AG09309 (cell line): ENCODE measurements around the gene CPNE5.

Experiments used
- DNase-seq: peaks from one replicate; pipeline ENCODE4 v3.0.0-alpha.2; 2010; ENCODE audit warnings: low read depth
- H3K4me3 ChIP-seq: 2 replicates; pipeline ENCODE4 v1.5.1; 2011; ENCODE audit warnings: mild to moderate bottlenecking, low read depth, low read length, moderate library complexity; ENCODE audit not compliant: control insufficient read depth
- CTCF ChIP-seq: IDR thresholded peaks from 2 replicates; pipeline ENCODE4 v1.5.1; 2011; ENCODE audit warnings: mild to moderate bottlenecking, low read depth, low read length, inconsistent platforms; ENCODE audit not compliant: insufficient read depth, control insufficient read depth; ENCODE audit errors: missing control alignments

The CPNE5 gene

DNA sequence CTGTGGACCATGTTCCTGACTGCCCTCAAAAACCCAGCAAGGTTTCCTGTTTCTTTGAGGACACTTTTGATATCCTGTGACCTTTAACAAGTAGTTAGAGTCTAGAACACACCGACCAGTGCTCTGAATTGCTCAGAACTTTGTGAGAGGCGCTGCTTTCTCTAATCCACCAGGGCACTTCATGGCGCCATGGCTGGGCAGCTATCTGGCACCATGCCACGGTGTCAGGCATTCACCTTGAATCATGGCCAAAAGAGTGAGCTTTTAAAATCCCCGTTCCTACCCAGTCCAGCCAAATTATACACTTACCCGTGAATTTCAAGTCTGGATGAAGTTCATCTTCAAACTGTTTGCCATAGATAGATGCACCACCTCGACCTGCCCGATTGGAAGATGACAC lies 17.0 kb upstream of the CPNE5 start:
- no peak for DNase-seq
- TF ChIP-seq CTCF = no peak
- no peak overlapping the region for H3K4me3 ChIP-seq

DNA sequence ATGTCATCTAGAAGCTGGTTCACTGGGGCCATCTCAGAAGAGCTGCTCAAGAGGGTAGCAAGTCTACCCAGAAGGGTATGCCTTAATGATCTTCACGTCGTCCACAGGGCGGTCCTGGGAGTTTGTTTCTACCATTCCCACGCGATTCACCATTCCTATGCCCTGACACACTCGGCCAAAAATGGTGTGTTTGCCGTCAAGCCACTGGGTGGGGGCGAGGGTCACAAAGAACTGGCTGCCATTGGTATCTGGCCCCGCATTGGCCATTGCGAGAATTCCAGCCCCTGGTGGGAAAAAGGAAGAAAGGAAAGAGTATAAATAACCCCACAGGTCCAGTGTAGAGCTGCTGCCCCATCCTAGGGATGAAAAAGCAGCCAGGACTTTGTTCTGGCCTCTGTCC lies 16.5 kb upstream of the CPNE5 start:
- TF ChIP-seq CTCF = no peak
- no peak overlapping the region for H3K4me3 ChIP-seq
- no peak for DNase-seq

DNA sequence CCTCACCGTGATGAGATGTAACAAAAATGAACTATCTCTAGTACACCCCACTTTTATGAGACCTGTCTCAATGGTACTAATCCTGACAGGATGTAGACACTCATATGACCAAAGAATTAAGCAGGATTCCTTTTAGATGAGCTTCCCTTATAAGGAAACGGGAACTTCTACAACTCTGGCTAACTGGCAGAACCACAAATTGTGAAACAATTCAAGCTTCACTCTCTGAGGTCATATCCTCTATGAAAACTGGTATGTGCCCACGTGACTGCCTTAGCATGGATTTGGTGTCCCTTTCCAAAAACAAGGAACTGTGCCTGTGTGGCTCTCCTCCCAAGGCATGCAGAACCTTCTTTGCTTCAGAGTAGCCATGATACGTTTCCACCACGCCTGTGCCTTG lies 14.1 kb upstream of the CPNE5 start:
- peak; percentile 80 for DNase-seq
- no peak overlapping the region for H3K4me3 ChIP-seq
- TF ChIP-seq CTCF = no peak

GRCh38 chr6:36852481-36853147 lies 13.4 kb upstream of the CPNE5 start:
- DNase-seq = peak; percentile 32
- no peak overlapping the region for H3K4me3 ChIP-seq

DNA sequence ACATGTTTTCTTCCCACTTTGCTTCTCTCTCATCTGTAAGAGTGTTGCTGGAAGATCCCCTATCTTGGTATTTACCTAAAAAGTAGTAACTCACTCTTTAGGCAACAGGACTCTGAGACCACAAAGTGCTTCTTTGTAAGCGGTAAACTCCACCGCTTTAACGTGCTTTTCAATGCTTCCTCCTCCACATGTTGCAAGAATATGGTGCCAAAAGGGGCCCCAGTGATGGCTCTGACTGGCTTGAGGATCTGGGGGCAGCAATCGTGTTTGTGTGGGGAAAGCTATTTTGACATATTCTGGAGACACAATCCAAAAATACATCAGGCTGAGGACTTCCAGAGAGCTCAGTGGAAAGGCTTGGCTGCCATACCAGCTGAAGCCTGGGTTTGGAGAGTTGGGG lies 12.4 kb upstream of the CPNE5 start:
- no peak overlapping the region for H3K4me3 ChIP-seq
- no peak for TF ChIP-seq CTCF
- no peak for DNase-seq

More at GRCh38 chr6:36852481-36853147, 13.4 kb upstream of the CPNE5 start:
- TF ChIP-seq CTCF = peak; percentile 23

- peak; percentile 72 for TF ChIP-seq CTCF
- H3K4me3 ChIP-seq = no peak overlapping the region
- DNase-seq = peak; percentile 73
These were observed 11.9 kb upstream of the CPNE5 start for GRCh38 chr6:36851149-36851614.
